Measurements from ENCODE around the gene NMNAT2.
"Not testable (repeated sequence)": the region's sequence is repeated elsewhere in the genome, so short reads cannot be mapped to it uniquely, and the experiment has no call there.

Gene NMNAT2

DNA sequence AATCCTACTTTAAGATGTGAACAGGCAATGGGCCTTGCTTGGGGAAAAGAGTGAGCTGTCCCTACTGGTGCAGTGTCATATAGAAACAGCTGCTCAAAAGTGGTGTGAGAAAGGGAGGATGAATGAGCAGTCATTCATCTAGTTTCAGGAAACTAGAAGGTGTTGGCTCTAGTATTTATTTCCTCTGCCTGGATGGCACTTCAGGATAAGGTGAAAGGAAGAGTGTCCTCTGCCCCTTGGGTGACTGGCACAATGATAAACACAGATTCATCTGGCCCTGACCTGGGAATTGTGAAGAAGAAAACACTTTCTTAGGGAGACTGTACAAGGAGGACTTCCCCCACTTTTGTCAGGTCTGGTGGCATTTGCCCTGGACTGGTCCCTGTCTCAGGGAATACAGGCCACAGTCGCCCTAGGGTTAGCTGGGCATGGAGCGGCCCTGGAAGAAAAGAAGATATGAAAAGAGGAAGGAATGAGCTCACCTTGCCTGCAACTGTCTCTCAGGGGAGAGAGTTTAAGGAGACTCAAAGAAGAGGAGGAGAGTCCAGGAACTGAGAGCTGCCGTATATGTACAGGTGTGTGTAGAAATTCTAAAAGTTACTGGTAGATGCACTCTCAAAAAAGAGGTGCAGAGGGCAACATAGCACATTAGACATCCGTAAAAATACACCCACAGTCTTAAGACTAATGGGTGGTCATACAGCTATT lies 13.8 kb upstream of the NMNAT2 start:
- no peak for DNase-seq (ENCODE audit: low read depth, low spot score)
- ChIA-PET POLR2A (no interaction called here), CTCF (no interaction called here)
- no peak overlapping the region for H3K4me3 ChIP-seq (ENCODE audit: low read depth, low read length)
- TF ChIP-seq CTCF (IDR thresholded peaks at IDR 0.05; ENCODE audit: insufficient read depth, low read length, missing control alignments), result no peak

DNA sequence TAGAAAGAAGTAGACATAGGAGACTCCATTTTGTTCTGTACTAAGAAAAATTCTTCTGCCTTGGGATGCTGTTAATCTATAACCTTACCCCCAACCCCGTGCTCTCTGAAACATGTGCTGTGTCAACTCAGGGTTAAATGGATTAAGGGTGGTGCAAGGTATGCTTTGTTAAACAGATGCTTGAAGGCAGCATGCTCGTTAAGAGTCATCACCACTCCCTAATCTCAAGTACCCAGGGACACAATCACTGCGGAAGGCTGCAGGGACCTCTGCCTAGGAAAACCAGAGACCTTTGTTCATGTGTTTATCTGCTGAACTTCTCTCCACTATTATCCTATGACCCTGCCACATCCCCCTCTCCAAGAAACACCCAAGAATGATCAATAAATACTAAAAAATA lies 9.4 kb upstream of the NMNAT2 start:
- H3K4me3 ChIP-seq (ENCODE audit: low read depth, low read length); CTCF ChIA-PET; DNase-seq (ENCODE audit: low read depth, low spot score); POLR2A ChIA-PET: not testable (repeated sequence)

DNA sequence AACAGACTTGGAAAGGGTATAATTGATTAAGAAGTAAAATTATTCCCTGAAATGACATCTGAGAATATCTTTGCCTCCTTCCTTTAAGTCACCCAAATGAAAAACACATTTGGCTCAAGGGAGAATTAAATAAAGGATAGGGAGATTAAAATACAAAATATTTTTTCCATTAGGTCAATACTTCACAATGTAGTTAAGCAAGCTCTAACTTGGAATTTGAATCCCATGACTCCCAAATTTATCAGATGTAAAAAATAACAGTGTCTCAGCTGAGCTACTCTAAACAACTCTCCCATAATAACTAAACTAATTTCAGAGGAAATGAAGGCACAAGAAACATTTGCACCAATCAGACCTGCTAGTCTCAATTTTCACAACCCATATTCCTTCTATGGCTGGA lies 6.5 kb upstream of the NMNAT2 start:
- no peak for DNase-seq (ENCODE audit: low read depth, low spot score)
- TF ChIP-seq CTCF (IDR thresholded peaks at IDR 0.05; ENCODE audit: insufficient read depth, low read length, missing control alignments), result no peak
- ChIA-PET CTCF (interaction anchor here (1.0 kb wide), 1 partner anchor 8 kb away, joined by 3 read pairs; no protein-coding TSS in a partner anchor), POLR2A (no interaction called here)
- H3K4me3 ChIP-seq (ENCODE audit: low read depth, low read length), result no peak overlapping the region

DNA sequence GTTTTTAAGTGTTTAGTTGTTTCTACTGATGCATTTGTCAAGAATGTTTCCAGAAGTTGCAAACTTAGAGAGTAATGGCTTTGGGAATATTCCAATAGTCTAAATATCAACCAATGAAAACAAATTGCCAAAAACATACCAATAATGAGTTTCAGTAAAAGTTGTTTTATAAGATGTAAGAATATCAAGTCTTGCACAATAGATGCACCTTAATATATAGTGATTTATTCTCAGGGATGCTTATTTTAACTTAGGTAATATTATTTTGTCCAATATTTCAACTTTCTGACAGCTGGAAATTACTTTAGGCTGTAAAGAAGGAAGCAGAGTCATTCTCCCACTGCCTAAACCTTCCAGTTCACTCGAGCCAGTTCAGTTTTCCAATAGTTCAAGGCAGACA lies 5.4 kb upstream of the NMNAT2 start:
- CTCF ChIA-PET, result no interaction called here
- no peak overlapping the region for H3K4me3 ChIP-seq (ENCODE audit: low read depth, low read length)
- TF ChIP-seq CTCF (IDR thresholded peaks at IDR 0.05; ENCODE audit: insufficient read depth, low read length, missing control alignments), result no peak
- DNase-seq (ENCODE audit: low read depth, low spot score), result no peak
- POLR2A ChIA-PET, result no interaction called here

DNA sequence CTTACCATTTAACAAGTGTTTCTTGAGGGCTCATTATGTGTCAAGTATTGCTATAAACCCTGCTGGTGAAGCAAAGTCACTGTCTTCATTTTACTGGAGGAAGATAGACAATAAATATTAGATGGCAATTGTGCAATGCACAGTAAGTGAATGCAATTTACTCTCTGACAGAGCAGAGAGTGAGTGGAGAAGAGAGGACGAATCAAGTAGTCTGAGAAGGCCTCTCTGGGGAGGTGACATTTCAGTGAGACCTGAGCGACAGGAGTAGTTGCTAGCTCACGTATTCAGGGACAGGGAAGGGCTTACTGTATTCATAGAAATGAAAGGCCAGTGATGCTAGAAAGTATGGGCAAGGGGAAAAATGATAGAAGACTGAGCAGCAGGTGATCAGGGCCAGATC lies 1.2 kb upstream of the NMNAT2 start:
- TF ChIP-seq CTCF (IDR thresholded peaks at IDR 0.05; ENCODE audit: insufficient read depth, low read length, missing control alignments), result no peak
- ChIA-PET POLR2A (no interaction called here), CTCF (no interaction called here)
- no peak for DNase-seq (ENCODE audit: low read depth, low spot score)
- H3K4me3 ChIP-seq (ENCODE audit: low read depth, low read length), result no peak overlapping the region

DNA sequence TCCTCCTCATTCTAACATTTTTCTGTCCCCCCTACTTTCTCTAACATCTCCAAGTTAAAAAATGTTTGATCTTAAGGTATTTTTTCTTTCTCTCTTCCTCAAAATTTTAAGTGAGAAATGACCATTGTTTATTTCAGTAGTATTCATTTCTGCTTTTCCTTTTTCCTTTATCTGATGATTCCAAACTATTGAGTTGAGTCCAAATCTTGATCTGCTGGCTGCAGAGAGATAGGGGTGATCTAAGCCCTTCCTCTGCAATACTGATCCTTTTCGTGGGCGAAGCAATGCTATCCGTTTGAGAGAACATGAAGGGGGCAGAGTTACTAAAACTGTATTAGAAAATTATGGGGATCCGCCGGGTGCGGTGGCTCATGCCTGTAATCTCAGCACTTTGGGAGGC lies 516 bp upstream of the NMNAT2 start:
- H3K4me3 ChIP-seq (ENCODE audit: low read depth, low read length), result no peak overlapping the region
- ChIA-PET CTCF (no interaction called here), POLR2A (no interaction called here)
- no peak for DNase-seq (ENCODE audit: low read depth, low spot score)
- no peak for TF ChIP-seq CTCF (IDR thresholded peaks at IDR 0.05; ENCODE audit: insufficient read depth, low read length, missing control alignments)

Measured in AG04449 (cell line).